Smooth muscle cell (in vitro differentiated cells): Measurements from ENCODE around the gene TMEM37. TPM values are rescaled to one million over a fixed set of nuclear protein-coding genes. Genes with fewer than 3 reads are reported as not detected.

ENCODE experiments used
- DNase-seq: peaks from one replicate; lab custom pipeline; 2025; ENCODE audit not compliant: unreplicated experiment; lab: John Stamatoyannopoulos, UW
- H2AFZ ChIP-seq: fragments of 200-600 bp; sonication (generic); 2 replicates; pipeline ENCODE4 v1.6.0; 2016; ENCODE audit warnings: antibody characterized with exemption, low read depth, mild to moderate bottlenecking
- H3F3A ChIP-seq: fragments of 200-600 bp; sonication (generic); 2 replicates; pipeline ENCODE4 v1.6.0; 2017; ENCODE audit warnings: antibody characterized with exemption, low read depth
- H3K27ac ChIP-seq: fragments of 200-600 bp; sonication (generic); 2 replicates; pipeline ENCODE4 v1.5.1; 2016; ENCODE audit warnings: low read depth, mild to moderate bottlenecking
- H3K27me3 ChIP-seq: fragments of 200-600 bp; sonication (generic); 2 replicates; pipeline ENCODE4 v1.6.1; 2016; ENCODE audit warnings: low read depth, mild to moderate bottlenecking
- H3K36me3 ChIP-seq: fragments of 200-600 bp; sonication (generic); 2 replicates; pipeline ENCODE4 v1.5.1; 2016; ENCODE audit warnings: low read depth
- H3K4me1 ChIP-seq: fragments of 200-600 bp; sonication (generic); 2 replicates; pipeline ENCODE4 v1.5.1; 2016; ENCODE audit warnings: low read depth
- H3K4me2 ChIP-seq: fragments of 200-600 bp; sonication (generic); 2 replicates; pipeline ENCODE4 v1.6.0; 2016; ENCODE audit warnings: mild to moderate bottlenecking
- H3K4me3 ChIP-seq: fragments of 200-600 bp; sonication (generic); 2 replicates; pipeline ENCODE4 v1.5.1; 2016; ENCODE audit warnings: mild to moderate bottlenecking
- H3K79me2 ChIP-seq: fragments of 200-600 bp; sonication (generic); 2 replicates; pipeline ENCODE4 v1.6.0; 2016; ENCODE audit warnings: low read depth, mild to moderate bottlenecking
- H3K9ac ChIP-seq: fragments of 200-600 bp; sonication (generic); 2 replicates; pipeline ENCODE4 v1.6.0; 2016; ENCODE audit warnings: low read depth
- H3K9me3 ChIP-seq: fragments of 200-600 bp; sonication (generic); replicated peaks from 2 replicates; pipeline ENCODE4 v1.5.1; 2016; ENCODE audit warnings: low read depth
- H4K20me1 ChIP-seq: fragments of 200-600 bp; sonication (generic); 2 replicates; pipeline ENCODE4 v1.6.0; 2016; ENCODE audit warnings: low read depth
- CTCF ChIP-seq: fragments of 200-600 bp; sonication (generic); IDR thresholded peaks from 2 replicates; pipeline ENCODE4 v1.5.1; 2017; ENCODE audit warnings: borderline replicate concordance, mild to moderate bottlenecking, antibody characterized with exemption; ENCODE audit not compliant: insufficient read depth, poor library complexity, severe bottlenecking
- WGBS: methylation state at CpG from one replicate; pipeline ENCODE4 v1.1.7; 2016; ENCODE audit warnings: low lambda C conversion rate; 5-methylcytosine and 5-hydroxymethylcytosine counted together
- polyA plus RNA-seq: library from polyadenylated mRNA; unstranded; fragments of >200 nt; fragmentation: Nextera tagmentation; extraction: Ambion mirVana; gene quantifications from 2 replicates; pipeline ENCODE4 v1.2.1, GENCODE V29; 2016
- total RNA-seq: library from RNA; depleted of rRNA; stranded (reverse); fragments of >200 nt; gene quantifications from 2 replicates; pipeline ENCODE4 v1.2.3, GENCODE V29; 2014

TMEM37 gene
- total and polyA plus RNA-seq, 2 experiments from 2014 or later, result 0.90 to 2.4 TPM

- Histone ChIP-seq H3K9ac (no peak overlapping the region), H3K36me3 (no peaks in the 10 kb centered on the region), H3K4me1 (no peaks in the 10 kb centered on the region), H3K4me3 (no peak overlapping the region), H3K4me2 (no peak overlapping the region), H3K27ac (no peak overlapping the region), H3K27me3 (no peaks in the 10 kb centered on the region), H4K20me1 (no peaks in the 10 kb centered on the region), H2AFZ (no peak overlapping the region), H3F3A (no peaks in the 10 kb centered on the region), H3K79me2 (no peaks in the 10 kb centered on the region), H3K9me3 (no peaks in the 10 kb centered on the region)
- DNase-seq, result no peak
- WGBS, result 94% methylated on average over 11 of the region's 11 CpGs
- no peak for TF ChIP-seq CTCF
Observed at GRCh38 chr2:119442850-119443249, 11.2 kb downstream of the TMEM37 start.

- Histone ChIP-seq H3K4me3 (no peak overlapping the region), H3K79me2 (no peaks in the 10 kb centered on the region), H3K4me1 (peaks cover 8% of the 10 kb centered on the region), H3K4me2 (no peak overlapping the region), H3K27me3 (no peaks in the 10 kb centered on the region), H2AFZ (no peak overlapping the region), H3F3A (no peaks in the 10 kb centered on the region), H3K9ac (no peak overlapping the region), H3K27ac (no peak overlapping the region), H3K9me3 (no peaks in the 10 kb centered on the region), H3K36me3 (no peaks in the 10 kb centered on the region), H4K20me1 (no peaks in the 10 kb centered on the region)
- WGBS, result 87% methylated on average over 9 of the region's 9 CpGs
- no peak for TF ChIP-seq CTCF
- DNase-seq, result no peak
Observed at GRCh38 chr2:119446037-119446436, 14.4 kb downstream of the TMEM37 start.

- no peak overlapping the region for H3K27ac ChIP-seq
- WGBS, result 82% methylated on average over 9 of the region's 9 CpGs
- DNase-seq, result no peak
- H3K4me2 ChIP-seq, result no peak overlapping the region
- no peaks in the 10 kb centered on the region for H3K27me3 ChIP-seq
- no peak overlapping the region for H2AFZ ChIP-seq
- no peaks in the 10 kb centered on the region for H4K20me1 ChIP-seq
- H3K4me3 ChIP-seq, result no peak overlapping the region
- H3F3A ChIP-seq, result no peaks in the 10 kb centered on the region
- no peaks in the 10 kb centered on the region for H3K79me2 ChIP-seq
- TF ChIP-seq CTCF, result no peak
- H3K9me3 ChIP-seq, result no peaks in the 10 kb centered on the region
- no peak overlapping the region for H3K9ac ChIP-seq
- H3K4me1 ChIP-seq, result peaks cover 8% of the 10 kb centered on the region
- no peaks in the 10 kb centered on the region for H3K36me3 ChIP-seq
Observed at GRCh38 chr2:119448427-119449141, 16.9 kb downstream of the TMEM37 start.

- DNase-seq, result no peak
- no peaks in the 10 kb centered on the region for H3F3A ChIP-seq
- no peak overlapping the region for H3K27ac ChIP-seq
- H2AFZ ChIP-seq, result no peak overlapping the region
- H3K9me3 ChIP-seq, result no peaks in the 10 kb centered on the region
- H4K20me1 ChIP-seq, result no peaks in the 10 kb centered on the region
- no peaks in the 10 kb centered on the region for H3K27me3 ChIP-seq
- H3K4me3 ChIP-seq, result no peak overlapping the region
- WGBS, result 74% methylated on average over 3 of the region's 3 CpGs
- H3K9ac ChIP-seq, result no peak overlapping the region
- H3K4me2 ChIP-seq, result no peak overlapping the region
- no peaks in the 10 kb centered on the region for H3K79me2 ChIP-seq
- no peak for TF ChIP-seq CTCF
- peaks cover 8% of the 10 kb centered on the region for H3K4me1 ChIP-seq
- H3K36me3 ChIP-seq, result no peaks in the 10 kb centered on the region
Observed at GRCh38 chr2:119449521-119449920, 17.9 kb downstream of the TMEM37 start.
